Measurements from ENCODE around the gene UCK2.

UCK2 gene

GRCh38 chr1:165938844-165939243, 111.4 kb downstream of the UCK2 start:
- Histone ChIP-seq H3K4me3 (ENCODE audit: extremely low read depth, insufficient read depth, low read length, poor library complexity, severe bottlenecking) (no peak overlapping the region), H3K27ac (ENCODE audit: low read depth, low read length, severe bottlenecking) (no peak overlapping the region), H3K9me3 (ENCODE audit: control insufficient read depth, low read length) (no peaks in the 10 kb centered on the region), H3K4me1 (ENCODE audit: control insufficient read depth, insufficient read depth, low read length, poor library complexity, severe bottlenecking) (no peaks in the 10 kb centered on the region), H3K36me3 (ENCODE audit: control insufficient read depth, insufficient read depth, low read length) (no peaks in the 10 kb centered on the region)
- no CpG with 5 or more reads among the region's 2 CpGs for WGBS, 2 experiments (ENCODE audit: insufficient coverage in 2 of 2)

GRCh38 chr1:165941531-165941930, 114.1 kb downstream of the UCK2 start:
- Histone ChIP-seq H3K27ac (ENCODE audit: low read depth, low read length, severe bottlenecking) (no peak overlapping the region), H3K4me3 (ENCODE audit: extremely low read depth, insufficient read depth, low read length, poor library complexity, severe bottlenecking) (no peak overlapping the region), H3K36me3 (ENCODE audit: control insufficient read depth, insufficient read depth, low read length) (no peaks in the 10 kb centered on the region), H3K4me1 (ENCODE audit: control insufficient read depth, insufficient read depth, low read length, poor library complexity, severe bottlenecking) (no peaks in the 10 kb centered on the region), H3K9me3 (ENCODE audit: control insufficient read depth, low read length) (no peaks in the 10 kb centered on the region)
- WGBS, 2 experiments (ENCODE audit: insufficient coverage in 2 of 2), result 92 to 94% methylated on average over 18 to 20 of the region's 21 CpGs

- H3K9me3 ChIP-seq (ENCODE audit: control insufficient read depth, low read length), result no peaks in the 10 kb centered on the region
- 90% methylated on average over 3 of the region's 4 CpGs; no CpG with 5 or more reads in 1 of the 2 experiments for WGBS, 2 experiments (ENCODE audit: insufficient coverage in 2 of 2)
- H3K4me3 ChIP-seq (ENCODE audit: extremely low read depth, insufficient read depth, low read length, poor library complexity, severe bottlenecking), result no peak overlapping the region
- no peaks in the 10 kb centered on the region for H3K36me3 ChIP-seq (ENCODE audit: control insufficient read depth, insufficient read depth, low read length)
- no peak overlapping the region for H3K27ac ChIP-seq (ENCODE audit: low read depth, low read length, severe bottlenecking)
- no peaks in the 10 kb centered on the region for H3K4me1 ChIP-seq (ENCODE audit: control insufficient read depth, insufficient read depth, low read length, poor library complexity, severe bottlenecking)
Observed at GRCh38 chr1:165942062-165942461, 114.6 kb downstream of the UCK2 start.

- no peaks in the 10 kb centered on the region for H3K36me3 ChIP-seq (ENCODE audit: control insufficient read depth, insufficient read depth, low read length)
- WGBS, 2 experiments (ENCODE audit: insufficient coverage in 2 of 2), result no CpG with 5 or more reads among the region's 3 CpGs
Observed at GRCh38 chr1:165942927-165943597, 115.6 kb downstream of the UCK2 start.

GRCh38 chr1:165945911-165946310, 118.5 kb downstream of the UCK2 start:
- Histone ChIP-seq H3K4me1 (ENCODE audit: control insufficient read depth, insufficient read depth, low read length, poor library complexity, severe bottlenecking) (no peaks in the 10 kb centered on the region), H3K27ac (ENCODE audit: low read depth, low read length, severe bottlenecking) (no peak overlapping the region), H3K9me3 (ENCODE audit: control insufficient read depth, low read length) (no peaks in the 10 kb centered on the region), H3K4me3 (ENCODE audit: extremely low read depth, insufficient read depth, low read length, poor library complexity, severe bottlenecking) (no peak overlapping the region), H3K36me3 (ENCODE audit: control insufficient read depth, insufficient read depth, low read length) (no peaks in the 10 kb centered on the region)
- 72 to 76% methylated on average over 3 of the region's 4 CpGs for WGBS, 2 experiments (ENCODE audit: insufficient coverage in 2 of 2)

More at GRCh38 chr1:165942927-165943597, 115.6 kb downstream of the UCK2 start:
- Histone ChIP-seq H3K4me3 (ENCODE audit: extremely low read depth, insufficient read depth, low read length, poor library complexity, severe bottlenecking) (no peak overlapping the region), H3K9me3 (ENCODE audit: control insufficient read depth, low read length) (no peaks in the 10 kb centered on the region), H3K27ac (ENCODE audit: low read depth, low read length, severe bottlenecking) (no peak overlapping the region), H3K4me1 (ENCODE audit: control insufficient read depth, insufficient read depth, low read length, poor library complexity, severe bottlenecking) (no peaks in the 10 kb centered on the region)

- H3K36me3 ChIP-seq (ENCODE audit: control insufficient read depth, insufficient read depth, low read length), result no peaks in the 10 kb centered on the region
- no peaks in the 10 kb centered on the region for H3K9me3 ChIP-seq (ENCODE audit: control insufficient read depth, low read length)
- H3K4me1 ChIP-seq (ENCODE audit: control insufficient read depth, insufficient read depth, low read length, poor library complexity, severe bottlenecking), result no peaks in the 10 kb centered on the region
- H3K27ac ChIP-seq (ENCODE audit: low read depth, low read length, severe bottlenecking), result no peak overlapping the region
- H3K4me3 ChIP-seq (ENCODE audit: extremely low read depth, insufficient read depth, low read length, poor library complexity, severe bottlenecking), result no peak overlapping the region
- WGBS, 2 experiments (ENCODE audit: insufficient coverage in 2 of 2), result 81 to 91% methylated on average over 4 of the region's 6 CpGs
Observed at GRCh38 chr1:165947797-165948455, 120.5 kb downstream of the UCK2 start.

GRCh38 chr1:165949335-165950130, 122.1 kb downstream of the UCK2 start:
- H3K4me1 ChIP-seq (ENCODE audit: control insufficient read depth, insufficient read depth, low read length, poor library complexity, severe bottlenecking), result no peaks in the 10 kb centered on the region
- H3K9me3 ChIP-seq (ENCODE audit: control insufficient read depth, low read length), result no peaks in the 10 kb centered on the region
- H3K36me3 ChIP-seq (ENCODE audit: control insufficient read depth, insufficient read depth, low read length), result no peaks in the 10 kb centered on the region
- WGBS, 2 experiments (ENCODE audit: insufficient coverage in 2 of 2), result 79 to 97% methylated on average over 2 to 5 of the region's 6 CpGs
- H3K27ac ChIP-seq (ENCODE audit: low read depth, low read length, severe bottlenecking), result no peak overlapping the region
- no peak overlapping the region for H3K4me3 ChIP-seq (ENCODE audit: extremely low read depth, insufficient read depth, low read length, poor library complexity, severe bottlenecking)

- Histone ChIP-seq H3K4me1 (ENCODE audit: control insufficient read depth, insufficient read depth, low read length, poor library complexity, severe bottlenecking) (no peaks in the 10 kb centered on the region), H3K36me3 (ENCODE audit: control insufficient read depth, insufficient read depth, low read length) (no peaks in the 10 kb centered on the region), H3K27ac (ENCODE audit: low read depth, low read length, severe bottlenecking) (no peak overlapping the region), H3K4me3 (ENCODE audit: extremely low read depth, insufficient read depth, low read length, poor library complexity, severe bottlenecking) (no peak overlapping the region), H3K9me3 (ENCODE audit: control insufficient read depth, low read length) (no peaks in the 10 kb centered on the region)
- WGBS, 2 experiments (ENCODE audit: insufficient coverage in 2 of 2), result no CpG with 5 or more reads among the region's 2 CpGs
Observed at GRCh38 chr1:165954940-165955339, 127.5 kb downstream of the UCK2 start.

GRCh38 chr1:165958306-165958705, 130.9 kb downstream of the UCK2 start:
- Histone ChIP-seq H3K9me3 (ENCODE audit: control insufficient read depth, low read length) (no peaks in the 10 kb centered on the region), H3K27ac (ENCODE audit: low read depth, low read length, severe bottlenecking) (no peak overlapping the region), H3K36me3 (ENCODE audit: control insufficient read depth, insufficient read depth, low read length) (no peaks in the 10 kb centered on the region), H3K4me1 (ENCODE audit: control insufficient read depth, insufficient read depth, low read length, poor library complexity, severe bottlenecking) (no peaks in the 10 kb centered on the region), H3K4me3 (ENCODE audit: extremely low read depth, insufficient read depth, low read length, poor library complexity, severe bottlenecking) (no peak overlapping the region)

GRCh38 chr1:165960136-165960535, 132.7 kb downstream of the UCK2 start:
- no peaks in the 10 kb centered on the region for H3K36me3 ChIP-seq (ENCODE audit: control insufficient read depth, insufficient read depth, low read length)
- no peaks in the 10 kb centered on the region for H3K9me3 ChIP-seq (ENCODE audit: control insufficient read depth, low read length)
- no peaks in the 10 kb centered on the region for H3K4me1 ChIP-seq (ENCODE audit: control insufficient read depth, insufficient read depth, low read length, poor library complexity, severe bottlenecking)
- no peak overlapping the region for H3K27ac ChIP-seq (ENCODE audit: low read depth, low read length, severe bottlenecking)
- H3K4me3 ChIP-seq (ENCODE audit: extremely low read depth, insufficient read depth, low read length, poor library complexity, severe bottlenecking), result no peak overlapping the region
- WGBS, 2 experiments (ENCODE audit: insufficient coverage in 2 of 2), result 83% methylated on average over 1 of the region's 2 CpGs; no CpG with 5 or more reads in 1 of the 2 experiments

All from mesodermal cell (in vitro differentiated cells).